HCT116 (cell line): ENCODE results near the gene VEGFD. TPM values are rescaled to one million over a fixed set of nuclear protein-coding genes. Genes with fewer than 3 reads are reported as not detected.

ENCODE experiments used
- ATAC-seq: fragments of 200-7000 bp; cut with Tn5 transposase; 2 replicates; pipeline ENCODE4 v1.9.1; 2020; ENCODE audit warnings: mild to moderate bottlenecking, moderate library complexity
- BruUV-seq: library from RNA; stranded (reverse); fragments of 400-500 nt; replicated peaks from 2 replicates; lab custom pipeline; 2021; lab: Mats Ljungman, UMichigan
- CTCF ChIA-PET: fragments of 300-600 bp; sonication (Branson Sonifier 250); formaldehyde crosslinking; loops from one replicate; lab custom pipeline; 2021; ENCODE audit warnings: antibody characterized with exemption; lab: Charles Lee
- POLR2A ChIA-PET: fragments of 300-600, 350-600 bp; sonication (Branson Sonifier 250); formaldehyde crosslinking; loops from one replicate; lab custom pipeline; 2021; ENCODE audit warnings: antibody characterized with exemption; lab: Charles Lee
- RAD21 ChIA-PET, 2 experiments: fragments of 300-600 bp; sonication (Branson Sonifier 250); formaldehyde crosslinking; loops; one replicate each; lab custom pipeline; 2023; ENCODE audit warnings: low total read pairs in 2 of 2; ENCODE audit not compliant: uncharacterized antibody in 2 of 2, unreplicated experiment in 2 of 2, low non-redundant PET in 1 of 2; lab: Charles Lee
- DNase-seq: peaks from one replicate; pipeline ENCODE4 v3.0.0-alpha.2; 2010; ENCODE audit warnings: low read depth, low spot score
- H2AFZ ChIP-seq: fragments of 200-600 bp; shearing (Covaris generic), sonication (generic); 2 replicates; pipeline ENCODE4 v1.6.1; 2017; ENCODE audit warnings: low read depth, mixed run types, mixed read lengths, antibody characterized with exemption, low read length; ENCODE audit not compliant: poor library complexity, severe bottlenecking
- H3K27ac ChIP-seq: 2 replicates; pipeline ENCODE4 v1.5.1; 2012; ENCODE audit warnings: low read depth, low read length
- H3K27me3 ChIP-seq: fragments of 200-600 bp; sonication (generic); 2 replicates; pipeline ENCODE4 v1.6.1; 2016; ENCODE audit warnings: mixed run types, low read length, mixed read lengths; ENCODE audit not compliant: insufficient read depth
- H3K36me3 ChIP-seq, 2 experiments: fragments of 200-500 bp in 1 of 2; fragments of 200-600 bp in 1 of 2; sonication (Bioruptor generic) in 1 of 2; sonication (generic) in 1 of 2; 2 replicates each; pipeline versions ENCODE4 v1.5.1 to v1.6.1; 2014 to 2016; ENCODE audit warnings: low read length in 2 of 2, inconsistent platforms in 1 of 2, mixed read lengths in 1 of 2, mixed run types in 1 of 2; ENCODE audit not compliant: insufficient read depth in 2 of 2, control insufficient read depth in 1 of 2
- H3K4me1 ChIP-seq, 2 experiments: fragments of 200-600 bp in 1 of 2; sonication (generic) in 1 of 2; 2 replicates each; pipeline versions ENCODE4 v1.5.1 to v1.6.1; 2012 to 2017; ENCODE audit warnings: low read length in 2 of 2, inconsistent platforms in 1 of 2, mild to moderate bottlenecking in 1 of 2, mixed read lengths in 1 of 2, mixed run types in 1 of 2, moderate library complexity in 1 of 2; ENCODE audit not compliant: insufficient read depth in 2 of 2, control insufficient read depth in 1 of 2
- H3K4me2 ChIP-seq: fragments of 200-600 bp; sonication (generic); 2 replicates; pipeline ENCODE4 v1.6.1; 2017; ENCODE audit warnings: mixed run types, low read length, mixed read lengths
- H3K4me3 ChIP-seq, 2 experiments: fragments of 200-600 bp in 1 of 2; sonication (generic) in 1 of 2; replicated peaks in 1 of 2; 2 replicates each; pipeline ENCODE4 v1.5.1; 2011 to 2016; ENCODE audit warnings: low read length in 2 of 2, control low read depth in 1 of 2, low read depth in 1 of 2, mild to moderate bottlenecking in 1 of 2, mixed read lengths in 1 of 2, mixed run types in 1 of 2
- H3K79me2 ChIP-seq: fragments of 200-600 bp; sonication (generic); 2 replicates; pipeline ENCODE4 v1.6.1; 2017; ENCODE audit warnings: mild to moderate bottlenecking, mixed run types, low read length, moderate library complexity, mixed read lengths; ENCODE audit not compliant: insufficient read depth
- H3K9ac ChIP-seq: fragments of 200-600 bp; sonication (generic); 2 replicates; pipeline ENCODE4 v1.6.1; 2016; ENCODE audit warnings: low read length, mixed read lengths
- H3K9me2 ChIP-seq: fragments of 200-600 bp; sonication (generic), shearing (Covaris generic); 2 replicates; pipeline ENCODE4 v1.6.1; 2017; ENCODE audit warnings: mixed run types, mild to moderate bottlenecking, moderate library complexity; ENCODE audit not compliant: insufficient read depth
- H3K9me3 ChIP-seq, 2 experiments: fragments of 200-500 bp in 1 of 2; fragments of 200-600 bp in 1 of 2; sonication (Bioruptor generic) in 1 of 2; sonication (generic) in 1 of 2; 2 replicates each; pipeline ENCODE4 v1.6.1; 2014 to 2017; ENCODE audit warnings: low read length in 2 of 2, mixed read lengths in 2 of 2, inconsistent platforms in 1 of 2, low read depth in 1 of 2, mild to moderate bottlenecking in 1 of 2, mixed run types in 1 of 2, moderate library complexity in 1 of 2; ENCODE audit not compliant: control insufficient read depth in 1 of 2, insufficient read depth in 1 of 2
- H4K20me1 ChIP-seq: fragments of 200-600 bp; sonication (generic), shearing (Covaris generic); 2 replicates; pipeline ENCODE4 v1.6.1; 2017; ENCODE audit warnings: mixed run types, mild to moderate bottlenecking, moderate library complexity; ENCODE audit not compliant: insufficient read depth
- ATF3 ChIP-seq: IDR thresholded peaks from 2 replicates; pipeline ENCODE4 v1.6.1; 2012
- EGR1 ChIP-seq: IDR thresholded peaks from 2 replicates; pipeline ENCODE4 v1.6.1; 2012; ENCODE audit warnings: low read depth
- ELF1 ChIP-seq: IDR thresholded peaks from 2 replicates; pipeline ENCODE4 v1.6.1; 2012; ENCODE audit warnings: low read depth, borderline replicate concordance
- EZH2phosphoT487 ChIP-seq: fragments of 200-600 bp; IDR thresholded peaks from 2 replicates; pipeline ENCODE4 v1.6.1; 2018; ENCODE audit warnings: antibody characterized with exemption, borderline replicate concordance
- FOSL1 ChIP-seq: IDR thresholded peaks from 2 replicates; pipeline ENCODE4 v1.6.1; 2012; ENCODE audit warnings: low read depth
- JUND ChIP-seq: IDR thresholded peaks from 2 replicates; pipeline ENCODE4 v1.6.1; 2012
- RAD21 ChIP-seq: IDR thresholded peaks from 2 replicates; pipeline ENCODE4 v1.6.1; 2012; ENCODE audit warnings: low read depth, mild to moderate bottlenecking
- SIN3A ChIP-seq: IDR thresholded peaks from 2 replicates; pipeline ENCODE4 v1.6.1; 2012; ENCODE audit warnings: low read depth
- SP1 ChIP-seq: IDR thresholded peaks from 2 replicates; pipeline ENCODE4 v1.6.1; 2012; ENCODE audit warnings: low read depth
- TCF7L2 ChIP-seq: IDR thresholded peaks from 2 replicates; pipeline ENCODE4 v1.7.0; 2011; ENCODE audit warnings: borderline replicate concordance, inconsistent platforms; ENCODE audit not compliant: insufficient read depth, insufficient read length; ENCODE audit errors: extremely low read depth
- YY1 ChIP-seq: IDR thresholded peaks from 2 replicates; pipeline ENCODE4 v1.6.1; 2011; ENCODE audit warnings: low read length, low read depth, moderate library complexity, mild to moderate bottlenecking; ENCODE audit not compliant: insufficient replicate concordance; ENCODE audit errors: extremely low read depth
- ZBTB33 ChIP-seq: IDR thresholded peaks from 2 replicates; pipeline ENCODE4 v1.6.1; 2011; ENCODE audit warnings: mild to moderate bottlenecking, low read length, moderate library complexity; ENCODE audit not compliant: insufficient replicate concordance; ENCODE audit errors: extremely low read depth
- ZFX ChIP-seq: fragments of 450-650 bp; IDR thresholded peaks from 2 replicates; pipeline ENCODE4 v1.6.1; 2017
- intact Hi-C: fragments of 100-400 bp; cut with micrococcal nuclease; formaldehyde crosslinking; loops from 2 replicates; pipeline ENCODE4 v1.10.0; 2022
- total RNA-seq: library from RNA; stranded (reverse); gene quantifications from one replicate; pipeline ENCODE4 v1.2.1, GENCODE V29; 2021; ENCODE audit not compliant: unreplicated experiment
- TF ChIP-seq, protein P1 (sequence below), 3 experiments: fragments of 200-600 bp in 1 of 3; sonication (generic) in 1 of 3; IDR thresholded peaks in 2 of 3; conservative IDR thresholded peaks in 1 of 3; 2 replicates each; pipeline ENCODE4 v1.5.1; 2012 to 2017; ENCODE audit warnings: low read depth in 2 of 3, low read length in 2 of 3, antibody characterized with exemption in 1 of 3, borderline replicate concordance in 1 of 3, control low read depth in 1 of 3, mild to moderate bottlenecking in 1 of 3, mixed read lengths in 1 of 3, mixed run types in 1 of 3, moderate library complexity in 1 of 3; ENCODE audit not compliant: insufficient read depth in 1 of 3

Gene VEGFD
- total RNA-seq, 1 experiment from 2014 or later, result 0.37 TPM

- ChIA-PET RAD21 (no interaction called here), CTCF (no interaction called here)
- DNase-seq, result no peak
- H3K36me3 ChIP-seq, result no peaks in the 10 kb centered on the region; a peak in 1 of 4 replicates
- H3K79me2 ChIP-seq, result no peaks in the 10 kb centered on the region
- H3K4me1 ChIP-seq, result no peaks in the 10 kb centered on the region
- H3K27ac ChIP-seq, result no peak overlapping the region
- no peaks in the 10 kb centered on the region for H3K9me2 ChIP-seq
- no peaks in the 10 kb centered on the region for H4K20me1 ChIP-seq
- no peaks in the 10 kb centered on the region for H3K9me3 ChIP-seq
- no peak overlapping the region for H3K4me3 ChIP-seq
- H3K27me3 ChIP-seq, result no peaks in the 10 kb centered on the region
- no peak overlapping the region for H3K4me2 ChIP-seq
- ATAC-seq, result no peak
- no peak overlapping the region for H2AFZ ChIP-seq
- TF ChIP-seq ATF3 (no peak), ELF1 (no peak), ZFX (no peak), SIN3A (no peak), YY1 (no peak), RAD21 (no peak), JUND (no peak), ZBTB33 (no peak), SP1 (no peak), FOSL1 (no peak), EGR1 (no peak), TCF7L2 (no peak), EZH2phosphoT487 (no peak)
- TF ChIP-seq, protein P1, sequence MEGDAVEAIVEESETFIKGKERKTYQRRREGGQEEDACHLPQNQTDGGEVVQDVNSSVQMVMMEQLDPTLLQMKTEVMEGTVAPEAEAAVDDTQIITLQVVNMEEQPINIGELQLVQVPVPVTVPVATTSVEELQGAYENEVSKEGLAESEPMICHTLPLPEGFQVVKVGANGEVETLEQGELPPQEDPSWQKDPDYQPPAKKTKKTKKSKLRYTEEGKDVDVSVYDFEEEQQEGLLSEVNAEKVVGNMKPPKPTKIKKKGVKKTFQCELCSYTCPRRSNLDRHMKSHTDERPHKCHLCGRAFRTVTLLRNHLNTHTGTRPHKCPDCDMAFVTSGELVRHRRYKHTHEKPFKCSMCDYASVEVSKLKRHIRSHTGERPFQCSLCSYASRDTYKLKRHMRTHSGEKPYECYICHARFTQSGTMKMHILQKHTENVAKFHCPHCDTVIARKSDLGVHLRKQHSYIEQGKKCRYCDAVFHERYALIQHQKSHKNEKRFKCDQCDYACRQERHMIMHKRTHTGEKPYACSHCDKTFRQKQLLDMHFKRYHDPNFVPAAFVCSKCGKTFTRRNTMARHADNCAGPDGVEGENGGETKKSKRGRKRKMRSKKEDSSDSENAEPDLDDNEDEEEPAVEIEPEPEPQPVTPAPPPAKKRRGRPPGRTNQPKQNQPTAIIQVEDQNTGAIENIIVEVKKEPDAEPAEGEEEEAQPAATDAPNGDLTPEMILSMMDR (IDR thresholded peaks at IDR 0.05 in 2 of 3, conservative IDR thresholded peaks at IDR 0.05 in 1 of 3; ENCODE audit: borderline replicate concordance in 1 of 3, insufficient read depth in 1 of 3, low read depth in 2 of 3, low read length in 2 of 3), result no peak
- TF ChIP-seq, all 23 proteins: peak for 0
- H3K9ac ChIP-seq, result no peak overlapping the region
- intact Hi-C loops, result no loop called here
- POLR2A ChIA-PET, result no interaction called here
- BruUV-seq, result no TSS peak
Observed at GRCh38 chrX:15322072-15322471, 62.1 kb downstream of the VEGFD start.
